Kidney (tissue), 14 donors: ENCODE measurements around the gene BAD. TPM values are rescaled to one million over a fixed set of nuclear protein-coding genes. Genes with fewer than 3 reads are reported as not detected.

ENCODE experiments used
- DNase-seq, 5 donors: peaks; one replicate each; pipeline ENCODE4 v3.0.0-alpha.2; 2013 to 2020
- FAIRE-seq: peaks from 2 replicates; lab custom pipeline; 2012; peaks lifted over from hg19 to GRCh38; lab: Jason Lieb, UNC
- H3K27ac ChIP-seq, 2 donors: one replicate each; pipeline ENCODE4 v1.7.0; 2013; ENCODE audit warnings: low read depth in 2 of 2, low read length in 2 of 2, inconsistent platforms in 1 of 2
- H3K27me3 ChIP-seq: one replicate; pipeline ENCODE4 v1.7.1; 2013; ENCODE audit warnings: low read length, inconsistent platforms; ENCODE audit not compliant: control insufficient read depth, insufficient read depth
- H3K36me3 ChIP-seq, 3 donors: one replicate each; pipeline versions ENCODE4 v1.7.0 to v1.7.1; 2013; ENCODE audit warnings: low read length in 3 of 3, control low read depth in 1 of 3, inconsistent platforms in 1 of 3; ENCODE audit not compliant: insufficient read depth in 3 of 3, control insufficient read depth in 2 of 3
- H3K4me1 ChIP-seq, 3 donors: one replicate each; pipeline versions ENCODE4 v1.7.0 to v1.7.1; 2013; ENCODE audit warnings: low read length in 3 of 3, inconsistent platforms in 1 of 3, low read depth in 1 of 3; ENCODE audit not compliant: control insufficient read depth in 2 of 3, insufficient read depth in 2 of 3
- H3K4me3 ChIP-seq, 3 donors: one replicate each; pipeline versions ENCODE4 v1.7.0 to v1.8.1; 2013; ENCODE audit warnings: low read length in 3 of 3, control low read depth in 1 of 3, inconsistent platforms in 1 of 3
- H3K9ac ChIP-seq, 3 donors: one replicate each; pipeline versions ENCODE4 v1.7.0 to v1.7.1; 2013; ENCODE audit warnings: low read length in 3 of 3, control low read depth in 1 of 3, inconsistent platforms in 1 of 3
- H3K9me3 ChIP-seq, 3 donors: one replicate each; pipeline versions ENCODE4 v1.7.0 to v1.7.1; 2013; ENCODE audit warnings: low read length in 3 of 3, control low read depth in 1 of 3, inconsistent platforms in 1 of 3; ENCODE audit not compliant: control insufficient read depth in 2 of 3, insufficient read depth in 1 of 3
- CTCF ChIP-seq: IDR thresholded peaks from 3 replicates; pipeline ENCODE4 v1.5.1; 2012; ENCODE audit warnings: mild to moderate bottlenecking, moderate library complexity, borderline replicate concordance; ENCODE audit not compliant: insufficient read depth; ENCODE audit errors: extremely low read depth
- intact Hi-C: fragments of 100-400 bp; cut with DNase I; formaldehyde crosslinking; loops from one replicate; pipeline ENCODE4 v1.11.1; 2022
- polyA plus RNA-seq: library from polyadenylated mRNA; stranded (reverse); fragments of 350-450 nt; fragmentation: Illumina TruSeq; extraction: RNeasy Lipid Tissue Mini Kit (QIAGEN cat#74804); gene quantifications from one replicate; pipeline ENCODE4 v1.2.3, GENCODE V29; 2014; ENCODE audit warnings: low read depth, low replicate concordance; ENCODE audit not compliant: insufficient read depth
- total RNA-seq: library from RNA; stranded (reverse); fragmentation: NEBNext Ultra II Directional; extraction: Animal tissue kit (Norgen Biotek cat#: 25700); gene quantifications from one replicate; pipeline ENCODE4 v1.2.1, GENCODE V29; 2021
- donor health status: control.
- donor health status: control.
- donor health status: control.
- donor health status: control.
- donor health status: control.
- donor health status: DM: yes; HTN: yes; CAD: no.
- donor health status: Normal renal cell carcinoma (clear cell type).

Gene BAD
- total and polyA plus RNA-seq, 2 donors from 2014 or later: 59.8 to 157 TPM

- FAIRE-seq: no peak
- Histone ChIP-seq H3K36me3 (peaks cover 0 to 18% (median 12%) of the 10 kb centered on the region in 3 donors), H3K9ac (peak overlapping the region in 1 of 3 donors; percentile 100), H3K4me3 (peak overlapping the region; percentile 42 to 91 (median 53)), H3K27me3 (no peaks in the 10 kb centered on the region), H3K27ac (peak overlapping the region; percentile 100), H3K4me1 (peaks cover 0 to 39% (median 23%) of the 10 kb centered on the region in 3 donors), H3K9me3 (no peaks in the 10 kb centered on the region)
- no peak for TF ChIP-seq CTCF
- DNase-seq: peak; percentile 99 to 100 (median 100)
- intact Hi-C loops: no loop called here
These were observed 43.3 kb downstream of the BAD start for GRCh38 chr11:64241241-64241490.

GRCh38 chr11:64240435-64241240 is 43.8 kb downstream of the BAD start, which contains the start of gene FKBP2:
TSS of gene FKBP2 (plus strand) at chr11:64241095. CDS start at chr11:64242388, 1,293 bp downstream.
- H3K4me3 ChIP-seq: peak within 1 kb of the TSS; percentile 53 to 91 (median 79)
- H3K27me3 ChIP-seq: no peaks in the 10 kb centered on the region
- TF ChIP-seq CTCF: no peak
- peak within 1 kb of the TSS; percentile 60 to 100 (median 97) for H3K9ac ChIP-seq
- FAIRE-seq: no peak
- DNase-seq: peak; percentile 98 to 100 (median 99)
- H3K36me3 ChIP-seq: peaks cover 0 to 18% (median 12%) of the 10 kb centered on the region in 3 donors
- intact Hi-C loops: no loop called here
- H3K27ac ChIP-seq: peak within 1 kb of the TSS; percentile 100
- H3K4me1 ChIP-seq: peaks cover 0 to 37% (median 26%) of the 10 kb centered on the region in 3 donors
- H3K9me3 ChIP-seq: no peaks in the 10 kb centered on the region

GRCh38 chr11:64239662-64240434 is 44.6 kb downstream of the BAD start:
- Histone ChIP-seq H3K9ac (peak overlapping the region in 2 of 3 donors; percentile 97 to 100), H3K27ac (peak overlapping the region; percentile 100), H3K4me1 (peaks cover 0 to 33% (median 29%) of the 10 kb centered on the region in 3 donors), H3K27me3 (no peaks in the 10 kb centered on the region), H3K36me3 (peaks cover 0 to 18% (median 12%) of the 10 kb centered on the region in 3 donors), H3K4me3 (peak overlapping the region in 2 of 3 donors; percentile 79 to 91), H3K9me3 (no peaks in the 10 kb centered on the region)
- intact Hi-C loops: no loop called here
- FAIRE-seq (no peak), DNase-seq (no peak)
- no peak for TF ChIP-seq CTCF
